Tibial nerve (tissue), 4 donors: Measurements from ENCODE around the gene SPATA16.

ENCODE experiments used
- EP300 ChIP-seq, 2 donors: sonication (generic); formaldehyde crosslinking; IDR thresholded peaks; one replicate each; pipeline ENCODE4 v1.6.1; 2017; ENCODE audit warnings: antibody characterized with exemption in 2 of 2, mild to moderate bottlenecking in 1 of 2
- POLR2A ChIP-seq, 2 donors: fragments of 450-650 bp; IDR thresholded peaks; one replicate each; pipeline ENCODE4 v1.6.1; 2017; ENCODE audit warnings: antibody characterized with exemption in 2 of 2, mild to moderate bottlenecking in 2 of 2, moderate library complexity in 2 of 2
- TF ChIP-seq, protein P1 (sequence below), 5 experiments: fragments of 200-600 bp in 3 of 5; fragments of 450-650 bp in 2 of 5; sonication (generic) in 3 of 5; IDR thresholded peaks; one replicate each; pipeline ENCODE4 v1.5.1; 2016 to 2019; ENCODE audit warnings: antibody characterized with exemption in 5 of 5, mild to moderate bottlenecking in 3 of 5, moderate library complexity in 2 of 5

DNA sequence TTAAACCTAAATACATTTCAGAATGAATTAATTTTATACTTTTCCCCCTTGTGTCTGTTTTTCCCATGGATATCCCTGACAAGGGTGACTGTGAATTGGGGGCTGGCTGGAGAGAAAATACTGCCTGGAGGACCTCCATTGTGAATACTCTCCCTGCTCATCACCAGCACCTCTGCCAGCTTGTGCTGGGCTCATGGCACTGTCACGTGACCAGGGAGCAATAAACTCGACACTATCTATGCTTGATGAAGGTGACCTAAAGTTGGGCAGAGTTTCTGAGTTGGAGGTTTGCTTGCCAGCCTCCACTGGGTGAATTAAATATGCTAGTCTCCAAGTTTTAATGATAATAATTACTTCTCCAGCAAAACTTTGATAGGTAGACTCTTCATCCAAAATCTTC, 189.5 kb downstream of the SPATA16 start:
- no peak for TF ChIP-seq POLR2A (IDR thresholded peaks at IDR 0.05)
- TF ChIP-seq, protein P1, sequence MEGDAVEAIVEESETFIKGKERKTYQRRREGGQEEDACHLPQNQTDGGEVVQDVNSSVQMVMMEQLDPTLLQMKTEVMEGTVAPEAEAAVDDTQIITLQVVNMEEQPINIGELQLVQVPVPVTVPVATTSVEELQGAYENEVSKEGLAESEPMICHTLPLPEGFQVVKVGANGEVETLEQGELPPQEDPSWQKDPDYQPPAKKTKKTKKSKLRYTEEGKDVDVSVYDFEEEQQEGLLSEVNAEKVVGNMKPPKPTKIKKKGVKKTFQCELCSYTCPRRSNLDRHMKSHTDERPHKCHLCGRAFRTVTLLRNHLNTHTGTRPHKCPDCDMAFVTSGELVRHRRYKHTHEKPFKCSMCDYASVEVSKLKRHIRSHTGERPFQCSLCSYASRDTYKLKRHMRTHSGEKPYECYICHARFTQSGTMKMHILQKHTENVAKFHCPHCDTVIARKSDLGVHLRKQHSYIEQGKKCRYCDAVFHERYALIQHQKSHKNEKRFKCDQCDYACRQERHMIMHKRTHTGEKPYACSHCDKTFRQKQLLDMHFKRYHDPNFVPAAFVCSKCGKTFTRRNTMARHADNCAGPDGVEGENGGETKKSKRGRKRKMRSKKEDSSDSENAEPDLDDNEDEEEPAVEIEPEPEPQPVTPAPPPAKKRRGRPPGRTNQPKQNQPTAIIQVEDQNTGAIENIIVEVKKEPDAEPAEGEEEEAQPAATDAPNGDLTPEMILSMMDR (IDR thresholded peaks at IDR 0.05) = no peak
- no peak for TF ChIP-seq EP300 (IDR thresholded peaks at IDR 0.05)
